ENCODE results near the gene MAP4K4.

DNA sequence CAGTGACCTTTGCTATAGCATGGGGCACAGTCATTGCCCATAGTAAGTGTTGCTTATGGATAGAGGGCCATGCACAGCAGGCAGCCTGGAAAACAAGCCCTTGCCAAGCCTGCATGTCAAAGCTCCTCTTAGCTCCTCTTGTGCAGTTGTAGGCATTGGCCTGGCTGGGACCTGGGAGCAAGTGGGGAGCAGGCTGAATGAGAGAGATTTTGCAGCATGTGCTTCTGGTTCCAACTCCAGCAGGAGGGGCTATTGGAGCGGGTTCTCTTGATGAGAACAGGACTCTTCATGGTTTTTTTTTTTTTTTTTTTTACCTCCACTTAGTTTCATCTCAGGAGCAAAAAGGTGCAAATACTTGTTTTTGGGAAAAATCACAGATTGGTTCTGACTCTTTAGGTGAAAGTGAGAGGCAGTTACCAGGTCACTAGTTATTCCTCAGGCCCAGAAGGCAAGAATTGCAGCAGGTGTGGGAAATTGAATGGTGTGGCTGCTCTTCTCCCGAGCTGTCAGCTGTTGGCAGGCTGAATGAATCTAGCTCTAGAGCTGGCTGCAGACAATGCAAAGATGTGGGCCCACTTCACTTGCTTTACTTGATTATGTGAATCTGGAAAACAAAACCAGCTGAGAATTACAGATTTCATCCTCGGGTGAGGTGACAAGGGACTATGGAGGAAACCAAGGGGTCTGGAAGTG, 95.9 kb downstream of the MAP4K4 start:
- TF ChIP-seq EZH2 (IDR thresholded peaks at IDR 0.05; ENCODE audit: insufficient read depth, poor library complexity, severe bottlenecking) = no peak
- TF ChIP-seq EZH2phosphoT487 (IDR thresholded peaks at IDR 0.05; ENCODE audit: insufficient read depth, low read depth) = no peak

All from GM23248 (cell line).